ENCODE measurements around the gene CHID1. TPM values are rescaled to one million over a fixed set of nuclear protein-coding genes. Genes with fewer than 3 reads are reported as not detected.

The CHID1 gene
- total RNA-seq, 4 donors from 2014 or later = 47.9 to 83.4 (median 65.8) TPM

DNA sequence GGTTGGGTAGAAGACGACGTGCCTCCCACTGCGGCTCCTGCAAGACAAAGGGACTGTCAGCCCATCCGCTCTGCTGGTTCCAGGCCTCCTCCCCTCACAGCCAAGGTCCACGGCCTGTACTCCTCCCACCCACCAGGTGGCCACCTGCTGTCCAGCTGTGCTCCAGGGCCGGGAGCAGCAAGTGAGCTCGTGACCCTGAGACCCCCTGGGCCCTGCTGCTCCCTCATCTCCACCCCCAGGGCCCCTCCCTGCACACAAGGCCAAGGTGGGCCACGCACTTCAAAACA, 40.5 kb downstream of the CHID1 start:
- 56 to 58% methylated on average over 2 to 5 of the region's 8 CpGs for WGBS, 2 donors
- Histone ChIP-seq H3K9me3 (no peaks in the 10 kb centered on the region), H3K36me3 (peaks cover 0 to 65% (median 0%) of the 10 kb centered on the region in 3 donors), H3K27ac (no peak overlapping the region), H3K27me3 (no peaks in the 10 kb centered on the region), H3K4me1 (no peaks in the 10 kb centered on the region), H3K4me3 (no peak overlapping the region)
- DNase-seq (ENCODE audit: low spot score in 2 of 2) = no peak
- TF ChIP-seq, protein P1, sequence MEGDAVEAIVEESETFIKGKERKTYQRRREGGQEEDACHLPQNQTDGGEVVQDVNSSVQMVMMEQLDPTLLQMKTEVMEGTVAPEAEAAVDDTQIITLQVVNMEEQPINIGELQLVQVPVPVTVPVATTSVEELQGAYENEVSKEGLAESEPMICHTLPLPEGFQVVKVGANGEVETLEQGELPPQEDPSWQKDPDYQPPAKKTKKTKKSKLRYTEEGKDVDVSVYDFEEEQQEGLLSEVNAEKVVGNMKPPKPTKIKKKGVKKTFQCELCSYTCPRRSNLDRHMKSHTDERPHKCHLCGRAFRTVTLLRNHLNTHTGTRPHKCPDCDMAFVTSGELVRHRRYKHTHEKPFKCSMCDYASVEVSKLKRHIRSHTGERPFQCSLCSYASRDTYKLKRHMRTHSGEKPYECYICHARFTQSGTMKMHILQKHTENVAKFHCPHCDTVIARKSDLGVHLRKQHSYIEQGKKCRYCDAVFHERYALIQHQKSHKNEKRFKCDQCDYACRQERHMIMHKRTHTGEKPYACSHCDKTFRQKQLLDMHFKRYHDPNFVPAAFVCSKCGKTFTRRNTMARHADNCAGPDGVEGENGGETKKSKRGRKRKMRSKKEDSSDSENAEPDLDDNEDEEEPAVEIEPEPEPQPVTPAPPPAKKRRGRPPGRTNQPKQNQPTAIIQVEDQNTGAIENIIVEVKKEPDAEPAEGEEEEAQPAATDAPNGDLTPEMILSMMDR (IDR thresholded peaks at IDR 0.05) = no peak
- TF ChIP-seq EP300 (IDR thresholded peaks at IDR 0.05) (peak in 1 of 2 donors; percentile 13), POLR2A (IDR thresholded peaks at IDR 0.05) (no peak)

- peaks cover 0 to 65% (median 0%) of the 10 kb centered on the region in 3 donors for H3K36me3 ChIP-seq
- H3K9me3 ChIP-seq = no peaks in the 10 kb centered on the region
- DNase-seq (ENCODE audit: low spot score in 2 of 2) = no peak
- no peak overlapping the region for H3K4me3 ChIP-seq
- TF ChIP-seq EP300 (IDR thresholded peaks at IDR 0.05) (no peak), POLR2A (IDR thresholded peaks at IDR 0.05) (no peak)
- TF ChIP-seq, protein P1 (IDR thresholded peaks at IDR 0.05) = no peak
- no peaks in the 10 kb centered on the region for H3K27me3 ChIP-seq
- no peaks in the 10 kb centered on the region for H3K4me1 ChIP-seq
- no peak overlapping the region for H3K27ac ChIP-seq
- WGBS, 2 donors = 85 to 87% methylated on average over 9 to 16 of the region's 25 CpGs
These were observed 41.0 kb downstream of the CHID1 start for GRCh38 chr11:869399-870126.

DNA sequence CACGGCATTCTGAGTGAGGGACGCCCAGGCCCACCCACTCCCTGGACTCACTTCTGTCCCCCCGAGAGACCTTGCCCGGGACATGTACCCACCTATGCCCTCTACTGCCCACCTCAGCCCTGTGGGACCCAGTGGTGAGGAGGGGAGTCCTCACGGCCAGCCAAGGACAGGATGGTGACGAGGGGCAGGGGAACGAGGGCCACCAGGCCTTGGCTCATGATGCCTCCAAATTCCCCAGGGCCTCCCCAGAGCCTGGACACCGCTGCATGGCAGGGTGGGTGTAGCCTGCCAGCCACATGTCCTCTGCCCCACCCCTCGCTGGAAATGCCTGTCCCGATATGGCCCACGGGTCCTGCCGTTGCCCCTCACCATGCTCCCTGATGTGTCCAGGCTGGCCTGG, 41.8 kb downstream of the CHID1 start:
- WGBS, 2 donors = 82 to 89% methylated on average over 7 to 8 of the region's 12 CpGs
- Histone ChIP-seq H3K9me3 (no peaks in the 10 kb centered on the region), H3K36me3 (peaks cover 0 to 68% (median 0%) of the 10 kb centered on the region in 3 donors), H3K4me3 (no peak overlapping the region), H3K27ac (no peak overlapping the region), H3K4me1 (no peaks in the 10 kb centered on the region), H3K27me3 (no peaks in the 10 kb centered on the region)
- TF ChIP-seq, protein P1 (IDR thresholded peaks at IDR 0.05) = no peak
- TF ChIP-seq EP300 (IDR thresholded peaks at IDR 0.05) (no peak), POLR2A (IDR thresholded peaks at IDR 0.05) (no peak)
- no peak for DNase-seq (ENCODE audit: low spot score in 2 of 2)

DNA sequence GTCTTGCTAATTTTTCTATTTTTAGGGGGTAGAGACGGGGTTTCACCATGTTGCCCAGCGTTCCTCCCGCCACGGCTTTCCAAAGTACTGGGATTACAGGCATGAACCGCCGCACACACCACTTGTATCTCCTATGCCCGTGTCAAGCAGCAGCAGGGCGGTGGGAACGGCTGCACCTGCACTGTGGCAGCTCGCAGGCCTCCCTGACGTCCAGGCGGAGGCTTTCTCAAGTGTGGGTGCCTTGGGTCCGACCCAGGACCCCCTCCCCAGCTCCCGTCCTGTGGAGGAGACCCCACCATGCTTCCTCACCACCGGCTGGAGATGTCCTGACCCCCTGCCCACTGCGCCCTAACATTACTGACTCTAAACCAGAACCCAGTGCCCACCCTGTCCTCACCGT, 42.2 kb downstream of the CHID1 start:
- DNase-seq (ENCODE audit: low spot score in 2 of 2) = no peak
- H3K9me3 ChIP-seq = no peaks in the 10 kb centered on the region
- peaks cover 0 to 72% (median 0%) of the 10 kb centered on the region in 3 donors for H3K36me3 ChIP-seq
- WGBS, 2 donors = 83 to 90% methylated on average over 12 to 17 of the region's 17 CpGs
- TF ChIP-seq POLR2A (IDR thresholded peaks at IDR 0.05) (no peak), EP300 (IDR thresholded peaks at IDR 0.05) (no peak)
- TF ChIP-seq, protein P1 (IDR thresholded peaks at IDR 0.05) = no peak
- no peak overlapping the region for H3K4me3 ChIP-seq
- no peaks in the 10 kb centered on the region for H3K27me3 ChIP-seq
- H3K4me1 ChIP-seq = peaks cover 0 to 2% (median 0%) of the 10 kb centered on the region in 4 donors
- no peak overlapping the region for H3K27ac ChIP-seq

DNA sequence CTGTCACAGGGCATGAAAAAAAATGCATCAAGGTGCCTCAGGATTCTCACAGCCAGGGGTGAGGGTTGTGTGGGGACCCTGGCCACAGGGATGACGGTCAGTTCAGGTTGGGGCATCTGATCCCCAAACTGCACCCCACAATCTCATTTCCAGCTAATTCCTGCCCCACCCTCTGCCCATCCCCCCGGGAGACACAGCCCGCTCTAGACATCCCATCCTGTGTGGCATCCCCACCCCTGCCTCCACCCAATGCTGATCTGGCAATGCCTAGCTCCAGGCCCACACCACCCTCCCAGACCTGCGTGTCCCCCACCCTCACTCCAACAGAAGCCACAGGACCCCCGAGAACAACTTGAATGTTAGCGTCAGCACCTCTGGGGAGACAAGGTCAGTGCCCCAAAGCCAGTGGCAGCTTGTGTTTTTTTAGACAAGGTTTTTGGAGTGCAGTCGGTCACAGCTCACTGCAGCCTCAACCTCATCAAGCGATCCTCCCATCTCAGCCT, 42.7 kb downstream of the CHID1 start:
- no peak for DNase-seq (ENCODE audit: low spot score in 2 of 2)
- H3K36me3 ChIP-seq = peaks cover 0 to 77% (median 0%) of the 10 kb centered on the region in 3 donors
- no peak overlapping the region for H3K27ac ChIP-seq
- H3K9me3 ChIP-seq = no peaks in the 10 kb centered on the region
- 80 to 82% methylated on average over 8 of the region's 8 CpGs for WGBS, 2 donors
- no peak overlapping the region for H3K4me3 ChIP-seq
- H3K4me1 ChIP-seq = peaks cover 0 to 6% (median 0%) of the 10 kb centered on the region in 4 donors
- no peaks in the 10 kb centered on the region for H3K27me3 ChIP-seq
- TF ChIP-seq POLR2A (IDR thresholded peaks at IDR 0.05) = no peak
- TF ChIP-seq, protein P1 (IDR thresholded peaks at IDR 0.05) = no peak
- TF ChIP-seq EP300 (IDR thresholded peaks at IDR 0.05) = no peak

All from tibial nerve (tissue), 4 donors.